IgD-negative memory B cell (primary cell): ENCODE results near the gene NOSIP. TPM values are rescaled to one million over a fixed set of nuclear protein-coding genes. Genes with fewer than 3 reads are reported as not detected.

Experiments
- H3K27ac Mint-ChIP-seq, 3 donors: one replicate each; pipeline ENCODE4 v1.8.0; 2020 to 2022; ENCODE audit warnings: mild to moderate bottlenecking in 3 of 3, mixed read lengths in 3 of 3, moderate library complexity in 1 of 3
- H3K27me3 Mint-ChIP-seq: one replicate; pipeline ENCODE4 v1.8.0; 2021; ENCODE audit warnings: mixed read lengths
- H3K36me3 Mint-ChIP-seq: one replicate; pipeline ENCODE4 v1.8.0; 2020; ENCODE audit warnings: mild to moderate bottlenecking, mixed read lengths
- H3K4me1 Mint-ChIP-seq, 3 donors: one replicate each; pipeline ENCODE4 v1.8.0; 2020 to 2022; ENCODE audit warnings: mixed read lengths in 3 of 3, mild to moderate bottlenecking in 1 of 3
- H3K4me3 Mint-ChIP-seq, 4 donors: one replicate each; pipeline ENCODE4 v1.8.0; 2020 to 2022; ENCODE audit warnings: mild to moderate bottlenecking in 4 of 4, mixed read lengths in 4 of 4, moderate library complexity in 3 of 4
- H3K9me3 Mint-ChIP-seq, 3 donors: one replicate each; pipeline ENCODE4 v1.8.0; 2020 to 2021; ENCODE audit warnings: mixed read lengths in 3 of 3, mild to moderate bottlenecking in 1 of 3
- polyA plus RNA-seq: library from polyadenylated mRNA; unstranded; fragments of 300-500 nt; fragmentation: Illumina TruSeq; gene quantifications from one replicate; pipeline ENCODE4 v1.2.3, GENCODE V29; 2021

Gene NOSIP
- polyA plus RNA-seq, 1 donor from 2014 or later = 144 TPM

GRCh38 chr19:49599378-49600295, 19.3 kb upstream of the NOSIP start:
- Mint-ChIP-seq H3K4me1 (peaks cover 0 to 3% (median 0%) of the 10 kb centered on the region in 3 donors), H3K27ac (no peak overlapping the region), H3K36me3 (peaks cover 2% of the 10 kb centered on the region), H3K9me3 (no peaks in the 10 kb centered on the region), H3K4me3 (peak overlapping the region in 1 of 4 donors; percentile 21), H3K27me3 (no peaks in the 10 kb centered on the region)

GRCh38 chr19:49597703-49597974, 17.3 kb upstream of the NOSIP start:
- H3K4me3 Mint-ChIP-seq = no peak overlapping the region
- H3K27me3 Mint-ChIP-seq = no peaks in the 10 kb centered on the region
- H3K4me1 Mint-ChIP-seq = peaks cover 8 to 12% (median 10%) of the 10 kb centered on the region in 3 donors
- peaks cover 2% of the 10 kb centered on the region for H3K36me3 Mint-ChIP-seq
- H3K9me3 Mint-ChIP-seq = no peaks in the 10 kb centered on the region
- no peak overlapping the region for H3K27ac Mint-ChIP-seq

DNA sequence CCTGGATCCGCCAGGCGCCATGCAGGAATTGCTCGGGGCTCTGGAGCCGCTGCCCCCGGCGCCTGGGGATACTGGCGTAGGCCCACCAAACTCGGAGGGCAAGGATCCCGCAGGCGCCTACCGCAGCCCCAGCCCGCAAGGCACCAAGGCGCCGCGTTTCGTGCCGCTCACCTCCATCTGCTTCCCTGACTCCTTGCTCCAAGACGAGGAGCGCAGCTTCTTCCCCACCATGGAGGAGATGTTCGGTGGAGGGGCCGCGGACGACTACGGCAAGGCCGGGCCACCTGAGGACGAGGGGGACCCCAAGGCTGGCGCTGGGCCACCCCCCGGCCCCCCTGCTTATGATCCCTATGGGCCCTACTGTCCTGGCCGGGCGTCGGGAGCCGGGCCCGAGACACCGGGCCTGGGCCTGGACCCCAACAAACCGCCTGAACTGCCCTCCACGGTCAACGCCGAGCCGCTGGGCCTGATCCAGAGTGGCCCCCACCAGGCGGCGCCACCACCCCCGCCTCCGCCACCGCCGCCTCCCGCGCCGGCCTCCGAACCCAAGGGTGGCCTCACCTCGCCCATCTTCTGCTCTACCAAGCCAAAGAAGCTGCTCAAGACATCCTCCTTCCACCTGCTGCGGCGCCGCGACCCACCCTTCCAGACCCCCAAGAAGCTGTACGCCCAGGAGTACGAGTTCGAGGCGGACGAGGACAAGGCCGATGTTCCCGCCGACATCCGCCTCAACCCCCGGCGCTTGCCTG, 16.8 kb upstream of the NOSIP start:
- H3K27ac Mint-ChIP-seq = no peak overlapping the region
- H3K27me3 Mint-ChIP-seq = no peaks in the 10 kb centered on the region
- peaks cover 10 to 18% (median 13%) of the 10 kb centered on the region in 3 donors for H3K4me1 Mint-ChIP-seq
- H3K4me3 Mint-ChIP-seq = no peak overlapping the region
- peaks cover 2% of the 10 kb centered on the region for H3K36me3 Mint-ChIP-seq
- H3K9me3 Mint-ChIP-seq = no peaks in the 10 kb centered on the region

DNA sequence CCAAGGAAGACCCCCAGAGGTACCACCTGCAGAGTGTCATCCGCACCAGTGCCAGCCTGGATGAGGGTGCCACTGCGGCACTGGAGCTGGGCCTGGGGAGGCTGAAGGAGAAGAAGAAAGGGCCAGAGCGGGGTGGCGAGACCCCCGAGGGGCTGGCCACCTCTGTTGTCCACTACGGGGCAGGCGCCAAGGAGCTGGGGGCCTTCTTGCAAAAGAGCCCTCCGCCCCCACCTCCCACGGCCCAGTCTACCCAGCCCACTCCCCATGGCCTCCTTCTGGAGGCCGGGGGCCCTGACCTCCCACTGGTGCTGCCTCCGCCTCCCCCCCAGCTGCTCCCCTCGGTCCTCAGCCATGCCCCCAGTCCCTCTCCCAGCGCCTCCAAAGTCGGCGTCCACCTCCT, 16.1 kb upstream of the NOSIP start:
- Mint-ChIP-seq H3K4me3 (no peak overlapping the region), H3K36me3 (no peaks in the 10 kb centered on the region)

GRCh38 chr19:49595819-49596404, 15.6 kb upstream of the NOSIP start:
- peaks cover 10 to 18% (median 13%) of the 10 kb centered on the region in 3 donors for H3K4me1 Mint-ChIP-seq
- no peaks in the 10 kb centered on the region for H3K9me3 Mint-ChIP-seq
- H3K36me3 Mint-ChIP-seq = no peaks in the 10 kb centered on the region
- no peak overlapping the region for H3K27ac Mint-ChIP-seq
- no peak overlapping the region for H3K4me3 Mint-ChIP-seq
- H3K27me3 Mint-ChIP-seq = no peaks in the 10 kb centered on the region

More for the DNA sequence above, 16.1 kb upstream of the NOSIP start:
- Mint-ChIP-seq H3K9me3 (no peaks in the 10 kb centered on the region), H3K27me3 (no peaks in the 10 kb centered on the region), H3K27ac (no peak overlapping the region), H3K4me1 (peaks cover 10 to 18% (median 13%) of the 10 kb centered on the region in 3 donors)

GRCh38 chr19:49594993-49595818, 14.8 kb upstream of the NOSIP start:
- Mint-ChIP-seq H3K27me3 (no peaks in the 10 kb centered on the region), H3K27ac (no peak overlapping the region), H3K9me3 (no peaks in the 10 kb centered on the region), H3K36me3 (no peaks in the 10 kb centered on the region), H3K4me1 (peaks cover 10 to 18% (median 13%) of the 10 kb centered on the region in 3 donors), H3K4me3 (no peak overlapping the region)

GRCh38 chr19:49594157-49594992, 14.0 kb upstream of the NOSIP start:
- Mint-ChIP-seq H3K27ac (peak overlapping the region in 2 of 3 donors; percentile 87 to 92), H3K4me1 (peaks cover 10 to 22% (median 18%) of the 10 kb centered on the region in 3 donors), H3K9me3 (no peaks in the 10 kb centered on the region), H3K27me3 (no peaks in the 10 kb centered on the region), H3K4me3 (peak overlapping the region in 3 of 4 donors; percentile 15 to 80 (median 57)), H3K36me3 (no peaks in the 10 kb centered on the region)

DNA sequence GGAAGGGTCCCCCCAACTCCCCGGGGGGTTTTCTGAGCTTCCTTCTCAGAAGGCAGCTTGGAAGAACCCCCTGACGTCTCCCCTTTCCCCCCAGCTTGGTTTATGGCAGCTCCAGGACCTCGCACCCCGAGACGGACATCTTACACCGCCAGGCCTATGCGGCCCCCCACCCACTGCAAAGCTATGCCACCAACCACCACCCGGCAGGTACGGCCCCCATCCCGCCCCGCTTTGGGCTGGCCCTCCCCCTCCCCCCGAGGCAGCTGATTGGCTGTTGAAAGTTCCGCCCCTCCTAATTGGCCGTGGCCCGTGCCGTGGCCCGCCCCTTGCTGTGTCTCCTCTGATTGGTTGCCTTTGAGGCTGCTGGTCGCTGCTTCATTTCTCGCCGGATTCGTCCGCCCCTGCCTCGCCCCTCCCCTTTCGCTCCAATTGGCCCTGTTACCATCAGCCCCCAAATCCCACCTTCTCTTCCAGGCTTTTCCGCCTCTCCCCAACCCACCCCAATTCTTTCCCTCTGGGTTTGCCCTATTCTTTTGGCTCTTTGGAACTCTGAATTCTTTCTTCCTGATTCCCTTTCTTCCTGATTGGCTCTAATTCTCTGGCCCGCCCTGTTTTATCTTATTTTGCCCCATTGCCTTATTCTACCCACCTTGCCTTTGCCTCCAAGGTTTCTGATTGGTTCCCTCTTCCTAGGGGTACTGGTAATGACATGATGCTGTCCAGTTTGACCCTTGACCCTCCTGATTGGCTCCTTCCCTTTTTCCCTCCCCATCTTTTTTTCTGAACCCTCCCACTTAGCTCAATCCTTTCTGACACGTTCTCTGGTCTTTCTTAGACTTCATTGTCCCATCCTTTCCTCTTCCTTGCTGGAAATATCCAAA, 13.1 kb upstream of the NOSIP start:
- Mint-ChIP-seq H3K4me3 (peak overlapping the region; percentile 80 to 94 (median 92)), H3K36me3 (peaks cover 2% of the 10 kb centered on the region), H3K27me3 (no peaks in the 10 kb centered on the region), H3K4me1 (peaks cover 10 to 25% (median 19%) of the 10 kb centered on the region in 3 donors), H3K9me3 (no peaks in the 10 kb centered on the region), H3K27ac (peak overlapping the region; percentile 87 to 94 (median 92))

DNA sequence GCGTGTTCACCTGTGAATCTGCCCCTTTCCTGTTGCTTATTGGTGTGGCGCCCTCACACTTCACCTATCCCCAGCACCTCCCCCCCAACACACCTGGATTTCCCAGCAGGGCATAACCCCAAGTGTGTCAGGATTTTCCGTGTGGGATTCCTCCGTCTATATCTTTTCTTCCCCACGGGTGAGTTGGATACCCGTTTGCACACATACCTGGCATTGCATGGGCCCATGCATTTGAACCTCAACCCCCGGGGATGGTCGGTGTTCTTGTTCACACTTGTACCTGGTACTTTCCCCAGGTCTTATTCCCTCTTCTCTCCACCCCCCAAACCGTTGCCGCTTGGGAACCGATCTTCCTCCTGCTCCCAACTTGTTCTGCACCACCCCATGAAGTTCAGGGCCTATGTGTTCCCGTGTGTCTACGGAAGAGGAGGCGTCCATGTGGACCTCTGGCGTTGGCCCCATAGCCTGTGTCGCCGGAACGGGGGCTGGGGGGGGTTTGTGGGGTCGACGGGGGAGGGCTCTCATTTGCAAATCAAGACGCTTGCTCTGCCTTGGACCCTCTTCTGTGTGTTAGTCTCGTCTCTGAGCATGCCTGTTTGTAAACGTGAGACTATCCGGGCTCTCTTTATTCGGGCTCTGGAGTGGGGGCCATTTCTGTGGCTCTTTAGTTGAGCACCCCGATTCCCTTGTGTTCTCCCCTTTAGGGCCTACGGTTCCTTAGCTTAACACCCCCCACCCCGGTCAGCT, 12.3 kb upstream of the NOSIP start:
- Mint-ChIP-seq H3K9me3 (no peaks in the 10 kb centered on the region), H3K4me3 (peak overlapping the region; percentile 80 to 94 (median 92))

DNA sequence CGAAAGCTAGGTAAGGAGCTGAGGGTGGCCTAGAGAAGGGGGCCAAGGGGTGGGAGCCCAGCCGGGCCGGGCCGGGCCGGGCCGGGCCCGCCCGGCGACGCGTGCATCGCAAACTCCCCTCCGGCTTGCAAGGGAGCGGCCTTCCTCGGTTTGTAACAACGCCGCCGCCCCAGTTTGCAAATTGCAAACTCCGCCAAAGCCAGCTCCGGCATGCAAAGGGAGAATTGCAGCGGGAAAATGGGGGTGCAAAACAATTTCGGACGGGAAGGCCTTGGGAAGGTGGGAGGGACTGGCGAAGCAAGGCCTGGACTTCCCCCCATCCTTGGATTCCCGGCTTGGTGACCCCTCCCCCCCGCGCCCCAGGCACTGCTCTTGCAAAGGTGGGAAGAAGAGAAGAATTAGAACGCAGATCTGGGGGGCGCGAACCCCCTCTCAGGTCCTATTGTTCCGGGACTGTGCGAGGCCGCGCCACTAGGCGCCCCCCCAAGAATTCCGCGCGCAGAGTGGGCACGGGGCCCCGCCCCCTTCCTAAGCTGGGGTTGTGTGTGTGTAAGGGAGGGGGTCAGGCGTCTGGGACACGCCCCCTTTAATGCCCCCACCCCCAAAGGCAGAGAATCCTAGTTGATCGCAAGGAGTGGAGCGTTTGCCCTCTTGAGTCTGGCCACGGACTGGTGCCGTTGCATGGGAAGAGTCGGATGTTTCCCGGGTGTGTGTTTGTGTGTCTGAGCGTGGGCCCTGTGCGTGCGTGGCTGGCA, 11.6 kb upstream of the NOSIP start:
- Mint-ChIP-seq H3K4me1 (peaks cover 10 to 25% (median 19%) of the 10 kb centered on the region in 3 donors), H3K36me3 (peaks cover 2% of the 10 kb centered on the region), H3K27me3 (no peaks in the 10 kb centered on the region), H3K4me3 (peak overlapping the region; percentile 80 to 94 (median 92)), H3K9me3 (no peaks in the 10 kb centered on the region), H3K27ac (peak overlapping the region; percentile 87 to 94 (median 92))

More for the DNA sequence above, 12.3 kb upstream of the NOSIP start:
- Mint-ChIP-seq H3K27ac (peak overlapping the region; percentile 87 to 94 (median 92)), H3K36me3 (peaks cover 2% of the 10 kb centered on the region), H3K27me3 (no peaks in the 10 kb centered on the region), H3K4me1 (peaks cover 10 to 25% (median 19%) of the 10 kb centered on the region in 3 donors)

GRCh38 chr19:49590971-49591730, 10.8 kb upstream of the NOSIP start, which contains the start of gene PRR12:
TSS of gene PRR12 (plus strand) at chr19:49591182. CDS start at chr19:49591655, 473 bp downstream.
- Mint-ChIP-seq H3K9me3 (no peaks in the 10 kb centered on the region), H3K36me3 (peaks cover 2% of the 10 kb centered on the region), H3K27me3 (no peaks in the 10 kb centered on the region), H3K4me1 (peaks cover 10 to 25% (median 19%) of the 10 kb centered on the region in 3 donors), H3K4me3 (peak within 1 kb of the TSS; percentile 80 to 97 (median 92)), H3K27ac (peak within 1 kb of the TSS; percentile 87 to 95 (median 92))
